ENCODE results near the gene UNC13D.
"Not testable (repeated sequence)": the region's sequence is repeated elsewhere in the genome, so short reads cannot be mapped to it uniquely, and the experiment has no call there.

The UNC13D gene

GRCh38 chr17:75861927-75862317, 17.7 kb upstream of the UNC13D start:
- no peak overlapping the region for H3K4me3 ChIP-seq (ENCODE audit: control insufficient read depth, low read depth, low read length)
- peak; percentile 41 for DNase-seq (ENCODE audit: low read depth)
- no peak for TF ChIP-seq CTCF (conservative IDR thresholded peaks at IDR 0.05; ENCODE audit: control insufficient read depth, insufficient read depth, low read depth, low read length)

- not testable (repeated sequence) for H3K4me3 ChIP-seq (ENCODE audit: control insufficient read depth, low read depth, low read length)
These were observed 15.2 kb upstream of the UNC13D start for GRCh38 chr17:75859358-75859757.

GRCh38 chr17:75856062-75856756, 12.0 kb upstream of the UNC13D start:
- H3K4me3 ChIP-seq (ENCODE audit: control insufficient read depth, low read depth, low read length) = peak overlapping the region; percentile 92
- TF ChIP-seq CTCF (conservative IDR thresholded peaks at IDR 0.05; ENCODE audit: control insufficient read depth, insufficient read depth, low read depth, low read length) = no peak
- no peak for DNase-seq (ENCODE audit: low read depth)

More at GRCh38 chr17:75859358-75859757, 15.2 kb upstream of the UNC13D start:
- not testable (repeated sequence) for DNase-seq (ENCODE audit: low read depth)

- peak; percentile 100 for DNase-seq (ENCODE audit: low read depth)
- TF ChIP-seq CTCF (conservative IDR thresholded peaks at IDR 0.05; ENCODE audit: control insufficient read depth, insufficient read depth, low read depth, low read length) = no peak
- peak within 1 kb of the TSS; percentile 92 for H3K4me3 ChIP-seq (ENCODE audit: control insufficient read depth, low read depth, low read length)
These were observed 11.3 kb upstream of the UNC13D start, which contains the start of gene WBP2 for GRCh38 chr17:75855310-75856061. Gene WBP2 (minus strand): TSS chr17:75855335. CDS start chr17:75855297, 38 bp downstream.

- TF ChIP-seq CTCF (conservative IDR thresholded peaks at IDR 0.05; ENCODE audit: control insufficient read depth, insufficient read depth, low read depth, low read length) = no peak
- peak overlapping the region; percentile 92 for H3K4me3 ChIP-seq (ENCODE audit: control insufficient read depth, low read depth, low read length)
- no peak for DNase-seq (ENCODE audit: low read depth)
These were observed 10.7 kb upstream of the UNC13D start for GRCh38 chr17:75854881-75855309.

- peak overlapping the region; percentile 92 for H3K4me3 ChIP-seq (ENCODE audit: control insufficient read depth, low read depth, low read length)
- DNase-seq (ENCODE audit: low read depth) = peak; percentile 73
- TF ChIP-seq CTCF (conservative IDR thresholded peaks at IDR 0.05; ENCODE audit: control insufficient read depth, insufficient read depth, low read depth, low read length) = no peak
These were observed 10.0 kb upstream of the UNC13D start for GRCh38 chr17:75854101-75854748.

GRCh38 chr17:75853433-75853832, 9.2 kb upstream of the UNC13D start:
- no peak overlapping the region for H3K4me3 ChIP-seq (ENCODE audit: control insufficient read depth, low read depth, low read length)
- TF ChIP-seq CTCF (conservative IDR thresholded peaks at IDR 0.05; ENCODE audit: control insufficient read depth, insufficient read depth, low read depth, low read length) = no peak
- DNase-seq (ENCODE audit: low read depth) = peak; percentile 63

- not testable (repeated sequence) for DNase-seq (ENCODE audit: low read depth); H3K4me3 ChIP-seq (ENCODE audit: control insufficient read depth, low read depth, low read length)
These were observed 7.4 kb upstream of the UNC13D start for GRCh38 chr17:75851693-75851991.
